GM18526 (cell line): ENCODE results near the gene TTLL4.

Experiments used
- POLR2A ChIP-seq: IDR thresholded peaks from 3 replicates; pipeline ENCODE4 v1.6.1; 2011; ENCODE audit not compliant: insufficient read length; ENCODE audit errors: extremely low read depth

Gene TTLL4

DNA sequence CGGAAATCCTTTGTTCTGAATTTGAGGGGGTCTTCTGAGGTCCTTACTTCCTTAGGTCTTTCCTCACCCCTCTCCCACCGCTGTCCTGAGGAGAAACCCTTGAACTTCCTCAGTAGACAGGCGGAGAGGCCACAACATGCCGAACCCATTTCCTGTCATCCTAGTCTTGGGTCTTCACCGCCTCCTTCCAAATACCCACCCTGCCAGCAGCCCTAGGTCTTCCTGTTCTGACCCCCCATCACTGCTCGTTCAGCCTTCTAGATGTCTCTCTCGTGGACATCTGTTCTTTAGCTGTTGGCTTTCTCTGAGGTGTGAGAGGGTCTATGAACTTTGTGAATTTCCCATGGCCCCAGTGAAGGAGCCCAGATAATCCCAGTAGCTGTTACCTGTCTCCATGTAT is 44.1 kb downstream of the TTLL4 start:
- no peak for TF ChIP-seq POLR2A

DNA sequence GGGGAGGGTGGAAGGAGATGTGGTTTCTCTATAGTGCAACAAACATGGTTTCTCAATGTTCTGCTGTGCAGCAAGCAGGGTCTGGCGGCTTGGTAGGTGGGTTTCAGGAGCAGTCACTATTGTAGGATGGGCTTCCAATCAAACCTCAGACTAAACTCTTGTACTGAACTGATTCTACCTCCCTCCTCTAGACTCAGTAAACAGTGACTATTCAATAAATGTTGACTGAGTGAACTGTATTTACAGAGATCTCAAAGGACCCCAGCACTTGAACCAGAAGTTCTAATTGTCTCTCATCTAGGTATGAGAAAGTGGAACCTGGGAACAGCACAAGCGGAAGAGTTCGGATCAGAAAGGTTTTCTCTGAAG is 44.5 kb downstream of the TTLL4 start:
- TF ChIP-seq POLR2A = no peak

DNA sequence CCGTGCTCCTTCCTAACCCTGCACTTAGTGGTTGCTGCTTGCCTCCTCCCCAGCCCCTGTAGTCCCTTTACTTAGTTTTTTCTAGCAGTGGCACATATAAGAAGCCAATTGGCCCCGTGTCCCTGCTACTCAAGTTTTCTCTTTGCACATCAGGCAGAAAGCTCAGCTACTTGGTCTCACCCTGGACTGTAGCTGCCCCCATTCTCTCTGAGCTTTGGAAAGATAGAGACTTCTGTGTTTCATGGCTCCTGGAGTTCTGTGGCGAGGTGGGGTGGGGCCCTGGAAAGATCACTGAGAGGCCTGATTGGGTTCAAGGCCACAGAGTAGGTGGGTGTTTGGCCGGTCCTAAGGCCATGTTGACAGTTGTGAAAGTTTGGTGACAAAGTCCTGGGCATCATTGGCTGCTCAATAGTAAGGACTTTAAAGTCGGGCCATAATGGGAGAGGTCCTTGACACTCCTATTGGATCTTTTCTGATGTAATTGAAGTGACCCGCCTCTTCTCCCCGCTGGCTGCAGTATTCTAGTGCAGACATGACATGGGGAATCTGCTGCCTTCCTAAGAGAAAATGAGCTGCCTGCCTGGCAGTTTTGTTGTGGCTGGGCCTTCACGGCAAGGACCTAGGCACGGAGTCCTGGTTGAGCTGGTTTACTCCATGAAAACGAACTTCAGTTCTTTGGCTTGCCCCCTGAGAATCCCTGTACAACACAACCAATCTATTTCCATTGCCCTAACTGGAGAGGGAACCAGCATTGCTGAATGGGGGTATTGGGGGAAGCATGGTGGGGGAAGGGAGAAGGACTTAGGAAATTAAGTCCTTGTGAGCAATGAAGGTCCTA is 45.2 kb downstream of the TTLL4 start:
- TF ChIP-seq POLR2A = no peak

DNA sequence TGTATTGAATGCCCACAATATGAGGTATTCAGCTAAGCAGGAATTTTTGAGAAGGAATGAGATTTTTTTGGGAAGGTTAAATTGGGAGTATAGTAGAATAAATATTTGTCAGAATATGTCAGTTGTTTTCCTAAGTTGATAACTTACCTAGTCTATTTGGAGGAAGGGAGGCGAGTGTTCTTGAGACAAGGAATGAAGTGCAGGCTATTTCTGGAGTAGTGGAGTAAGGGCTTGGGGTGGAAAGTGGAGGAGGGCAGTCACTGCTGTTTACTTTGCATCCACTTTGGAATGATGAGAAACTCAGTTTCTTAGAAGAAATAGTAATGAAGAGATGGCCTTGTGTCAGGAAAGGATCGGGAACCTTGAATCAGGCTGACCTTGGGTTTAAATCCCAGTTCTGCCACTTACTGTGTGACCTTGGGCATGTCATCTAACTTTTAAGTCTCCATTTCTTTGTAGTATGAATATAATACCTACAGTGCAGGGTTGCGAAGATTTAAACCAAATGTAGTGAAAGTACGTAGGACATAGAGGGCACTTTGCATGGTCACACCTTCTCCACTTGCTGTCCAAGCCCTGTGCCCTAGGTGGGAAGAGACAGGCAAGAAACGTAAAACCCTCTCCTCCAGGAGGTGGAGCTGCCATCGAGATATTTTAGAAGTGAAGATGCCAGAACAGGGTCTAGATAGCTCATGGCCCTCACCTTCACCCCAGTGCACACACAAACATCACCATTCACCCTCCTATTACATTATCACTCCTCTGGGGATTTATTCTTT is 46.2 kb downstream of the TTLL4 start:
- TF ChIP-seq POLR2A = no peak

DNA sequence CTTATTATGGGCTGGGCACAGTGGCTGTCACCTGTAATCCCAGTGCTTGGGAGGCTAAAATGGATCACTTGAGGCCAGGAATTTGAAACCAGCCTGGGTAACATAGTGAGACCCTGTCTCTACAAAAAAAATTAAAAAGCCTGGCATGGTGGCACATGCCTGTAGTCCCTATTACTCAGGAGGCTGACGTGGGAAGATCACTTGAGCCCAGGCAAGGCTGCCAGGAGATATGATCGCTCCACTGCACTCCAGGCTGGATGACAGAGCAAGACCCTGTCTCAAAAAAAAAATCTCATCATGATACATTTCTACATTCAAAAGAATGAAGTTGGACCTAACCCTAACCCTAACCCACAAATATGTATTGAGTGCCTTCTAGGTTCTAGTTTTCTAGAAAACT is 51.2 kb downstream of the TTLL4 start:
- TF ChIP-seq POLR2A = no peak

DNA sequence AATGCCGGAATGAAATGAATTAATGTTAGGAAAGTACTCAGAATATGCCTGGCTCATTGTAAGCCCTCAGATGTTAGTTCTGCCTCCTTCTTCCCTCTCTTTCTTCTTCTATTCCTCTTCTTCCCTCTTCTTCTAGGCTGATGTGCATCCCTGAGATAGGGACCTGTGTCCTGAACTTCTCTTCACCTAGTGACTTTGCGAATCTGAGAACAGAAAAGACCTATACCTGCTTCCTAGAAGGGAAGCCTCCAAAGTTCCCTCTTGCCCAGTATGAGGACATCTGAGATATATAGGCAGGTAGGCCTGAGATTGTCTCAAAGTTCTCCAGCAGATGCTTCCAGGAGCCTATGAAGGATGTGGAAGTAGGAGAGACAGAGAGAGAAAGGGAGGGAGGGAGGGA is 63.2 kb downstream of the TTLL4 start:
- no peak for TF ChIP-seq POLR2A

DNA sequence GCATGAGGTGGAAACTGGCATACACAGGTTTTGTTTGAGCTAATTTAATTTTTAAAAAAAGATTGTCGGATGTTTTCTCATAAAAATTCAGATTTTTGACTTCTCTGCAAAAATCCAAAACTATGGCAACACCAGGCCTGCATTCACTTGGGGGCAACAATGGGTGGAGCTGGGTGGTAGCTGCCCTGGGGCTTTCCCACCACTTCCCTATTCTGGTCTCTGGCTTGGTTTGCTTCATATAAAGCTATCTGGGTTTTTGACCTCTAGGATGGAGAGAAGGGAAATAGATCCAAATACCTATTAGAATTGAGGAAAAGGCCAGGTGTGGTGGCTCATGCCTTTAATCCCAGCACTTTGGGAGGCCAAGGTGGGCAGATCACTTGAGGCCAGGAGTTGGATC is 65.9 kb downstream of the TTLL4 start:
- TF ChIP-seq POLR2A = no peak

DNA sequence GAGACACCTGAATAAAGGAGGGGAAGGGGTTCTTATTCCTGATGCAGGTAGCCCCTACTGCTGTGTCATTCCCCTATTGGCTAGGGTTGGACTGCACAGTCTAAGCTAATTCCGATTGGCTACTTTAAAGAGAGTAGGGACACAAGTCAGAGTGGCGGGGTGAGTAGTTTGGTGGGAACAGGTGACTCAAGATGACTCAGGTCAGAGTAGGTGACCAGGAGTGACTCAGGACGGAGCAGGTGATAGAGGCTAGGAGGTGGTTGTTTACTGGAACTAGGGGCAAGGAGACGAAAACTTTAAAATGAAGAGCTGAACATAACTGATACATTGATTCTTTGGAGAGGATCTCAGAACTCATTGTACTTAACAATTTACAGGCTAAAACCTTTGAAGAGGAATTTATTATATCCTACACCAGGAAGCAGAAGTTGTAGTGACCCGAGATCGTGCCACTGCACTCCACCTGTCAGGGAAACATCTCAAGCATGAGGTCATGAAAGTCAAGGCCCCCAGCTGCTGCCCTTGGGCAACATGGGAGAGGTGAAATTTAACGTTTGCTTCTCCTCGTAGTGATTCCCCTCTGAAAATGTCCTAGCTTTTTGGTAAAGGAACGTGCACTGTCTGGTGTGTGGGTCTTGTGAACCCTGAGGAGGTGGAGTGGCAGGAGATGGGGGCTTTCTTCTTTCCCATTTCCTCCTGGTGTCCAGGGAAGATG is 66.8 kb downstream of the TTLL4 start:
- TF ChIP-seq POLR2A = no peak

DNA sequence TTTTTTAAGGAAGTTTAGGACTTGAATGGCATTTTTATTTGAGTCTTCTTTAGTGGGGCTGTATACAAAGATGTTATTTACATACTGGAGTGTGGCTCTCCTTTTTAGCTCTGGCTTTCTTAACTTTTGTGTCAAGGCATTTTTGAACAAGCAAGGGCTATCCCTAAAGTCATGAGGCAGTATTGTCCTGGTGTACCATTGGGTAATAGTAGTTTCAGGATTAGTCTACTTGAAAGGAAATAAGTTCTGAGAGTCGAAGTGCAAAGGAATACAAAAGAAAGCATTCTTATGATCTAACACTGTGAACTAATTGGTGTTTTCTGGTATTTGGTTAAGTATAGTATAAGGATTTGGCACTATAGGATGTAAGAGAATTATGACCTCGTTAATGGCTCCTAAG is 69.4 kb downstream of the TTLL4 start:
- no peak for TF ChIP-seq POLR2A

DNA sequence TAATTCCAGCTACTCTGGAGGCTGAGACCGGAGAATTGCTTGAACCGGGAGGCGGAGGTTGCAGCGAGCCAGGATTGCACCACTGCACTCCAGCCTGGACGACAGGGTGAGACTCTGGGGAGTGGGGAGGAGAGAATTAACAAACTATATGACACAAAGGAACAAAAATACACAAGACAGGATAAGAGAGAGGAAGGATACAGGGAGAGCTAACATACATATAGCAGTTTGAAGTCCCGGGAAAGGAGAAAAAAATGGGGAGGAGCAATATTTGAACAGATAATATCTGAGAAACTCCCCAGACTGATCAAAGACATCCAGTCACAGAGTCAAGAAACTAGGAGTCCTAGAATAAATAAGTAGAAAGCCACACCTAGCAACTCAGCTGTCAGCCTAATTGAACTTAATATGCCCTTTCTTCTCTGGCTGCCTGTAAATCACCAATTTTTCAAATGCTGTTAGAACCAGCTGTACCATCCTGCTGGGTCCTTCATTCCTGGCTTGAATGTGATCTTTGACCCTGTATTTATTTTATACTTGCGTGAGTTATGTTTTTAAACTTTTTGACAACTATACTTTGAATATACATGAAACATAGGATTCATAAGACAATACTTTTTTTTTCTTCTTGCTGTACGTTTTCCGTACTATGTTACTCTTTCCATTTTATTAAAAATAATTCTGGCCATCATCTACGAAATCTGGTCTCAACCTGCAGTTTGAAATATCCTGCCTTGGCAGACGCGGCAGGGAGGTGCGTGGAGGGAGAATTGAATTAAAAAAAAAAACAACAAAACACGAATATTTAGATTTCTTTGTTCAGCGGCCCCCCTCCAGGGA is 70.4 kb downstream of the TTLL4 start:
- no peak for TF ChIP-seq POLR2A

DNA sequence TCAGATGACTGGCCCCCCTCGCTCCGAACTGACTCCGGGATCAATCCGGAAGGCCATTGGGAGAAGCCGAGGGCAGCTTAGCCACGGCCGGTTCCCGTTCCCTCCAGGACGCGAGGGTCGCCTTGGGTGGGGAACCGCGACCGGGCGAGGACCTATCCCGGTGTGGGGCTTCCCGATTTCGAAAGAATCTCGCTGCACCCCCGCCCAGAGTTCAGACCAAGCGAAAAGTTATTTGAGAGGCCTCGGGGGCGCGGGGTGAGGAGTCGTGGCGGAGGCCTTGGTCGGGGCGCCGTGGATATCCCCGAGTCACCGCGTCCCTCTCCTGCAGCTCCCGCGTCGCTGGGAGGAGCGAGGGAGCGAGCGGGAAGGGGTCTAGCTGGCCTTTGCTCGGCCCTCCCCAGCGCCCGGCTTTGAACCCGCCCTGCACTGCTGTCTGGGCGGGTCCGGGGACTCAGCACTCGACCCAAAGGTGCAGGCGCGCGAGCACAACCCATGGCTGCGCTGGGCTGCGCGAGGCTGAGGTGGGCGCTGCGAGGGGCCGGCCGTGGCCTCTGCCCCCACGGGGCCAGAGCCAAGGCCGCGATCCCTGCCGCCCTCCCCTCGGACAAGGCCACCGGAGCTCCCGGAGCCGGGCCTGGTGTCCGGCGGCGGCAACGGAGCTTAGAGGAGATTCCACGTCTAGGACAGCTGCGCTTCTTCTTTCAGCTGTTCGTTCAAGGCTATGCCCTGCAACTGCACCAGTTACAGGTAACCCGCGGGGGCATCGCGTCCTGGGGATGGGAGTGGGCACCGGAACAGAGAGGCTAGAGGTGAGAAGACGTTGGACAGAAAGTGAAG is 71.3 kb downstream of the TTLL4 start, which contains the start of gene CYP27A1:
CYP27A1 (plus strand) TSS at position 457 of the 837 bp plus-strand sequence; CDS start at position 493, 36 bp downstream.
- no peak for TF ChIP-seq POLR2A

DNA sequence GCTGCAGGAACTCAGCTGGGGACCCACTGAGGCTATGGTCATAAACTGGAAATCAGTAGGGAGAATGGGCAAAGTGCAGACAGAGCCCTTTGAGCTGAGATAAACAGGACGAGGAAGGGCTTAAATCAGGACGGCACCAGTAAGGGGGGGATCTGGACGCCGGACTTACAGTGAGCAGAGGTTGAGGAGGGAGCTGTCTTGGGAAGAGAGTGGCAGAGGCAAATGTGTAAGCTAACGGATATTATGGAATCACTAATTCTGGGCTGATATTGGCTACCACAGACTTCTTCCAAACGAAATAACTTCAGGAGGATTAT is 71.9 kb downstream of the TTLL4 start:
- no peak for TF ChIP-seq POLR2A

DNA sequence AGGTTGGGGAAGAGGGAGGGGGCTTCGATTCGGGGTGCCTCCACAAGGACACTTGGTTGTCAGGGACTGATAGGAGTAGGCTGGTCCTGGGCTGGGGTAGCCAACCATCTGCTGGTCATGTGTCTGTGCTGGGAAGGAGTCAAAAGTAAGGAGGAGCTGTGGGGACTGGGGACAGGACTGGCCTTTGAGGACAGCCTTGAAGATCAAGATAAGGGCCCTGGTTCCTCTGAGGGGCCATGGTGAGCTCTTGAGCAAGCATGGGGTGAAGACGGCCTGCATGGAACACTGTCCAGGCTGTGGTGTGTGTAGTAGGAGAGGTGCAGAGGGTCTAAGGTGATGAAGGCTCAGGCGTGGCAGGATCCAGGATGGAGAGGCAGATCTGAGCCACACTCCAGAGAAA is 73.1 kb downstream of the TTLL4 start:
- no peak for TF ChIP-seq POLR2A

DNA sequence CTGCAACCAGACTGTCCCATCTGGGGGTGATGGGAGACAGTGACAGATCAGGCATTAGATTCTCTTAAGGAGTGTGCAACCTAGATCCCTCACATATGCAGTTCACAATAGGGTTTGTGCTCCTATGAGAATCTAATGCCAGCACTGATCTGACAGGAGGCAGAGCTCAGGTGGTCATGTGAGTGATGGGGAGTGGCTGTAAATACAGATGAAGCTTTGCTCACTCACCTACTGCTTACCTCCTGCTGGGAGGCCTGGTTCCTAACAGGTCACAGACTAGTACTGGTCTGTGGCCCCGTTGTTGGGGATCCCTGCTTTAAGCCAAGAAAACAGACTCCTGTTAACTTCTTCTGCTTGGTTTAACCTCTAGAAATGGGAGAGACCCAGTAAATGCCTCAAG is 74.5 kb downstream of the TTLL4 start:
- TF ChIP-seq POLR2A = no peak

DNA sequence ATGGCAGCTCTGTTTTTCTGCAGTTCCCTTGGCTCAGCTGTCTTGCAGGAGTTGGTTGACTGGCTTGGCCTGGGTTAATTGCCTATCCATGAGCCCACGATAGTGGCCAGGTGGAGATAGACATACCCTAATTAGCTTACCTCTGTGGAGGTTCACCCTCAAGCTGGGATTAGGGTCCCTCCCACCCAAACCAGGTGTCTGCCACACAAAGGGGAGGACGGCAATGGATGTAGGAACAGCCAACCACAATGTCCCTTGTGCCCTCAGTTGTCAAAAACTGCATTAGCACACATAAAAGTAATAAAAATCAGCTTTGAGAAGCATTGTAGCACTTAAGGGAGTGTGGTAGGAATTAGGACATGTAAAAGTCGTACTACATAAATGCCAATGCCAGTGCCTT is 75.5 kb downstream of the TTLL4 start:
- TF ChIP-seq POLR2A = no peak
